Esophagus squamous epithelium (tissue), 4 donors: ENCODE measurements around the gene SNAP25.

ENCODE experiments used
- CTCF ChIP-seq, 6 experiments: fragments of 450-650 bp in 4 of 6; fragments of 200-600 bp in 2 of 6; sonication (generic) in 2 of 6; IDR thresholded peaks; one replicate each; pipeline ENCODE4 v1.5.1; 2016 to 2019; ENCODE audit warnings: antibody characterized with exemption in 6 of 6, mild to moderate bottlenecking in 4 of 6, moderate library complexity in 4 of 6
- POLR2A ChIP-seq, 4 donors: fragments of 450-650 bp; IDR thresholded peaks; one replicate each; pipeline ENCODE4 v1.6.1; 2017; ENCODE audit warnings: antibody characterized with exemption in 4 of 4, mild to moderate bottlenecking in 4 of 4, moderate library complexity in 3 of 4

GRCh38 chr20:10324198-10324847 is 105.7 kb downstream of the SNAP25 start:
- no peak for TF ChIP-seq CTCF (IDR thresholded peaks at IDR 0.05)
- no peak for TF ChIP-seq POLR2A (IDR thresholded peaks at IDR 0.05)
